Measurements from ENCODE around the gene ARAF.
A peak's percentile ranks its signal among the peaks of the same experiment; 100 is the strongest.

ARAF gene

GRCh38 chrX:47564438-47565085 is 3.6 kb downstream of the ARAF start:
- DNase-seq, result no peak

DNA sequence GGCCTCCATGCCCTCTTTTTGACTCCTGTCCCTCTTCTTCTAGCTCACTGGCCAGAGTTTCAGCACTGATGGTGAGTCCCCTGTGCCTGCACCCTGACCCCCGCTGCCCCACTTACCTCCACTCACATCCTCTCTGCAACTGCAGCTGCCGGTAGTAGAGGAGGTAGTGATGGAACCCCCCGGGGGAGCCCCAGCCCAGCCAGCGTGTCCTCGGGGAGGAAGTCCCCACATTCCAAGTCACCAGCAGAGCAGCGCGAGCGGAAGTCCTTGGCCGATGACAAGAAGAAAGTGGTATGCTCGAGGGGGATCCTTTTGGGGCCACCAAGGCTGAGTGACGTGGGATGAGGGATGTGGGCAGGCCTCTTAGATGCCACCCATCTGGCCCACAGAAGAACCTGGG is 5.8 kb downstream of the ARAF start:
- DNase-seq, result no peak

DNA sequence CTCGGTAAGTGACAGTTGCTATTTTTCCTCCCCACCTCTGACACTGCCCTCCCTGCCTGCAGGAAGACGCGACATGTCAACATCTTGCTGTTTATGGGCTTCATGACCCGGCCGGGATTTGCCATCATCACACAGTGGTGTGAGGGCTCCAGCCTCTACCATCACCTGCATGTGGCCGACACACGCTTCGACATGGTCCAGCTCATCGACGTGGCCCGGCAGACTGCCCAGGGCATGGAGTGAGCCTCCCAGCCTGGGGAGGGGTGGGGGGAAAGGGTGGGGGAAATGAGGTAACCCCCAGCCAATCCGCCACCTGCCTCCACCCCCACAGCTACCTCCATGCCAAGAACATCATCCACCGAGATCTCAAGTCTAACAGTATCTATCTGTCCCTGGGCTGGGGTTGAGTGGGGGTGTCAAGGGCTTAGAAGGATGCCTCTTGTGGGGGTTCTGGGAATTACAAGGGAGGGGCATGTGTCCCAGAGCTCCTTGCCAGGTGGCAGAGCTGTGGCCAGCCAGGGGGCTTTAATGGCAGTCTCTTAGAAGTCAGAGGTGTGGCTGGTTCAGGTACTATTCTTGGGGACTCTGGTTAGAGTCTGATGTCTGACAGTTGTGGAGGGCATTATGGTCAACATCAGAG is 7.8 kb downstream of the ARAF start:
- no peak for DNase-seq

GRCh38 chrX:47570794-47571193 is 9.8 kb downstream of the ARAF start:
- DNase-seq, result no peak

DNA sequence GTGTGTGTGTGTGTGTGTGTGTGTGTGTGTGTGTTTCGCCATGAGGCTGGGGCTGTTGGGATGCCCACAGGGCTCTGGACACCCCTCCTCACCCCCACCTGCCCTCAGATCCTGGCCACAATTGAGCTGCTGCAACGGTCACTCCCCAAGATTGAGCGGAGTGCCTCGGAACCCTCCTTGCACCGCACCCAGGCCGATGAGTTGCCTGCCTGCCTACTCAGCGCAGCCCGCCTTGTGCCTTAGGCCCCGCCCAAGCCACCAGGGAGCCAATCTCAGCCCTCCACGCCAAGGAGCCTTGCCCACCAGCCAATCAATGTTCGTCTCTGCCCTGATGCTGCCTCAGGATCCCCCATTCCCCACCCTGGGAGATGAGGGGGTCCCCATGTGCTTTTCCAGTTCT is 10.2 kb downstream of the ARAF start:
- DNase-seq, result no peak

DNA sequence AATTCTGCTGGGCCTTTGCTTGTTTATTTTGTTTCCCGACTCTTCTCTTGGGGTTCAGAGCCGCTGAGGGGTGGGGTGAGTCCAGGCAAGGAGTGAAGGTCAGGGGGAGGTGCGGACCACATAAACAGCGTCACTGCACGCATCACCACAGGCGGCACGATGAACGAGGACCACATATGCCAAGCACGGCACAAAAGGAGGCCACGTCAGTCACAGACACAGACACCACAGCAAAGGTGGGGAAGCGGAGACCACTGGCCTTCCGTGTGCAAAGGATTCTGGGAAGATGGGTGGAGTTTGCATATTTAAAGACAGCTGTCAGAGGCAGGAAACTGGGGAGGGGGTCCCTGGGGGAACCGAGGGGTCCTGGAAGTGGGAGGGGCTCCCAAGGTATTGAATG is 10.9 kb downstream of the ARAF start:
- no peak for DNase-seq

DNA sequence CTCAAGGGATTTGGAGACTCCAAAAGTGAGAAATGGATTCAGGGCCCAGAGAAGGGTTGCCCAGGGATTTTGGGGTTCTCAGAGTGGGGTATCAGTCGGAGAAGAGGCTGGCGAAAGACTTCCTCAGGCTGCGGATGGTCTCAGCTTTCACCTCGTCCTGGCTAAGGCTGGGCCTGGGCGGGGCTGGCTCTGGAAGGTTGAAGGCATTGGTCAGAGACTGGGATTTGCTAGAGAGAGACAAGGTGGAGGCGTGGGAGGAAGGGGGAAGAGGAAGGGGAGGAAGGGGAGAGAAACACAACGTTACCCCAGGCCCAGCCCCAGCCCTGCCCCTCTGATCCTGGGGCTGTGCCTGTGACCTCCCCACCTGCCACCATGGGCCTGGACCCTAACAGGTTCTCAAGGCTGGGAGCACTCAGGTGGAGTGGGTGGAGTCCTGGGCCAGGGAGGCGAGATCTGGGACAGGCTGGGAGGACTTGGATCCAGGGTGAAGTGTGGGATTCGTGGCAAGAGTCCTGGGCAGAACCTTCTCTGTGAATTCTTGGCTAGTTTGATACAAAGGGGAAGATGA is 11.9 kb downstream of the ARAF start:
- no peak for DNase-seq

- DNase-seq, result no peak
Measured at GRCh38 chrX:47573341-47574075, 12.5 kb downstream of the ARAF start.

GRCh38 chrX:47574076-47574546 is 13.1 kb downstream of the ARAF start:
- DNase-seq, result no peak

DNA sequence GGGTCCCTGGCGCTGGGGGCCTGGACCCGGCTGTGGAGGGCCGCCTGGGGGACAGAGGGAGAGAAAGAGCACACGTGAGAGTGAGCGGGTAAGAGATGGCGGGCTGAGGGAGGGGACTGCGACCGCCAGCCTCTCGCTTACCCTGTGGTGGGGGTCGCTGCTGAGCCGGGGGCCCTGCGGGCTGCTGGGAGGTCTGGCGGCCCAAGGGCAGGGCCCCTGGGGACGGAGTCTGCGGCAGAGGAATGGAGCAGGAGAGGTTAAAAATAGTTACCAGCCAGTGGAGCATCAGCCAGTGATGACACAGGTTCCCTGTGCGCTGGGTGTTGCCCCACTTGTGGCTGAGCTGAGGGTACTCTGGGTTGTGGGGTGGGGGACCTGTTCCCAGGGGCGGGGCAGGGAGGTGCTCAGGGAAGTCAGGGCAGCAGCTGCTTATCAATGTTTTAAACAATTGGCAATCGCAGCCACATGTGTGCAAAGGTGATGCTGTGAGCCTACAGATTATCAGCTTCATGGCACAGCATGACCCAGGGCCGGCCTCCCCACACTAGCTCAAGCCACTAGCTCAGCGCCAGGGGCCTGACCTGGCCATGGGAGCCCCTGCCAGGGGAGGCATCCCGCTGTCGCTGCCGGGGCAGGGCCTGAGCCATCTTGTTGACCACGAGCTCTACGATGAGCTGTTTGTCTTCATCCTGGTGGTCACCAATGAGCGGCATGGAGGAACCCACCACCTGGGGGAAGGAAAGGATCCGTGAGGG is 13.7 kb downstream of the ARAF start:
- no peak for DNase-seq

DNA sequence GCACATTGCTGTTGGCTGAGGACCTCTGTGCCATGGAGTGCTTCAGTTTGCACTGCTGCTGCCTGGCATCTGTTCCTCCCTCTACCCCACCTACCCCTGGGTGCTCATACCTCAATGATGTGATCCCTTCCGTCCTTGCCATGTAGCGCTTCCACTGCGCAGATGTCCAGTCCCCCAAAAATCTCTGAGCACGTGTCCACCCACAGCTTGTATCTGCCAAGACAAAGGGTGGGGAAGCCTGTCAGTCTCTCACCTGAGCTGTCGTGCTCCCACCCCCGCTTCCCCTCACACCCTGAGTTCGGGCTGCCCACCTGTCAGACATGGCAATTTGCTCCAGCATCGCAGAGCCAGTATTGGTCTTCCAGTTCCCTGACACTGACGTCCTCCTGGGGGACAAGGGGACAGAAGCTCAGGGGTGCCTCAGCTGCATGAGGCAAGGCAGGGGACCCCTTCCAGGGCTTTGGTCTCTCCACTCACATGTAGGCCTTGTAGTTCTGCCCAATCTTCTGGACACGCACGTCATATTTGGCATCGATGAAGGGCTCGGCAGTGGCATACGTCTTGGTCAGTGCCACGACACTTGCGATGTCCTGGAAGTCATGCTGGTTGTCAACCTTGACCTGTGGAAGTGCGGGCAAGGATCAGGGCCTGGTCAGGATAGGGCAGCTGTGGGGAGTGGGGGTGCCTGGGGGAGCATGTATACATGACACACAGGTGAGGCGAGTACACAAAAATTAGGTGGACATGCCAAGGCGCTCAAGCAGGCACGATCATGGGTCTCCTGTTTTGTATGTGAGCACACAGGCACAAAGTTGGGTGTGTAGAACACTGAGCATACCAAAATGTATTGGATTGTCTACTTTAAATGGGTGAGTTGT is 15.3 kb downstream of the ARAF start:
- no peak for DNase-seq

- DNase-seq, result no peak
Measured at GRCh38 chrX:47577424-47577823, 16.4 kb downstream of the ARAF start.

DNA sequence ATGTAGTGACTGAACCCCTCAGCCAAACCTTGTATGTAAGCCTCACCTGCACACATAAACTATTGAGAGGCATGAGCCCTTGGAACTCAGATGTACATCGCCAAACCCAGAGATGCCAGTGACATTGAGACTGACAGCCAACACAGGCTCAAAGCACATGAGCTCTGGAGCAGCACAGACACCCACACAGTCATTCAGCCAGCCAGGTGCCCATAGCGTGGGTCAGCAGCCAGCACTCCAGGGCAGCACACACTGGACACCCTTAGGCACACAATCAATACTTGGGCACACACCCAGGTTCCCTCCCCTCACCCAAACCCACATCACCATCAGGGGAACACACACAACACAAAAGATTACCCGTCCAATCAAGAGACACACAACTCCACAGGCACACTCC is 16.9 kb downstream of the ARAF start:
- DNase-seq, result no peak

- DNase-seq, result no peak
Measured at GRCh38 chrX:47578692-47579091, 17.7 kb downstream of the ARAF start.

- no peak for DNase-seq
Measured at GRCh38 chrX:47579537-47579936, 18.5 kb downstream of the ARAF start.

GRCh38 chrX:47581731-47582647 is 21.0 kb downstream of the ARAF start, which contains the start of gene TIMP1:
TIMP1 (plus strand) TSS chrX:47582436; CDS start chrX:47583416, 980 bp downstream.
- peak; percentile 34 for DNase-seq

- no peak for DNase-seq
Measured at GRCh38 chrX:47583240-47583861, 22.3 kb downstream of the ARAF start.

- no peak for DNase-seq
Measured at GRCh38 chrX:47584714-47585113, 23.7 kb downstream of the ARAF start.

DNA sequence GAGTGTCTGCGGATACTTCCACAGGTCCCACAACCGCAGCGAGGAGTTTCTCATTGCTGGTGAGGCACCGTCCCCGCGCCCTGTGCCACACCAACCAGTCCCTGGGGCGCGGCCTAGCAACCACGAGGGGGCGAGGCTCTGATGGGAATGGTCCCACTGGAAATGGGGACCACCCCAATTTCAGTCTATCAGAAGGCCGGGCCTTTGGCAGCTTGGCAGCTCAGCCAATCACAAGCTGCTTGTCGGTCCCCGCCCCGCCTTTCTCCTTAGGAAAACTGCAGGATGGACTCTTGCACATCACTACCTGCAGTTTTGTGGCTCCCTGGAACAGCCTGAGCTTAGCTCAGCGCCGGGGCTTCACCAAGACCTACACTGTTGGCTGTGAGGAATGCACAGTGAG is 24.3 kb downstream of the ARAF start:
- DNase-seq, result no peak
